GM13976 (cell line): Measurements from ENCODE around the gene RABEP2.
"Not testable (repeated sequence)": the region's sequence is repeated elsewhere in the genome, so short reads cannot be mapped to it uniquely, and the experiment has no call there.

ENCODE experiments used
- DNase-seq: peaks from one replicate; pipeline ENCODE4 v3.0.0; 2012; ENCODE audit warnings: low spot score
- CTCF ChIP-seq: IDR thresholded peaks from 2 replicates; pipeline ENCODE4 v1.5.1; 2012; ENCODE audit warnings: borderline replicate concordance, mild to moderate bottlenecking; ENCODE audit not compliant: insufficient read depth; ENCODE audit errors: extremely low read depth, missing control alignments, control extremely low read depth
- in situ Hi-C: fragments of 300-500 bp; cut with MboI; formaldehyde crosslinking; loops from one replicate; pipeline ENCODE4 v1.12.0; 2022; ENCODE audit warnings: low sequenced_read_pairs, mixed read lengths, inconsistent platforms; ENCODE audit not compliant: unreplicated experiment

The RABEP2 gene

GRCh38 chr16:28898942-28899341 is 26.1 kb downstream of the RABEP2 start:
- in situ Hi-C loops, result no loop called here
- DNase-seq, result no peak
- TF ChIP-seq CTCF, result no peak

DNA sequence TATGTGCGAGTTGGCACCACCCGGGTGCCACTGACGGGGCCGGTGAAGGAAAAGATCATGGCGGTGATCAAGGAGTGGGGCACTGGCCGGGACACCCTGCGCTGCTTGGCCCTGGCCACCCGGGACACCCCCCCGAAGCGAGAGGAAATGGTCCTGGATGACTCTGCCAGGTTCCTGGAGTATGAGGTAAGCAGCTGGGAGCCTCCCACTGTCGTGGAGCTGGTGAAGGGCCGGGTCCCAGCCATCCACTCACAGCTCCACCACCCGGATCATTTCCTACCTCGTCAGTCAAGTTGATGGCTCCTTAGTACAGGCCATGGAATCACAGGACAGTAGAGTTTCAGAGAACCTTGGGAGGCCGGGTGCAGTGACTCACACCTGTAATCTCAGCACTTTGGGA is 26.8 kb downstream of the RABEP2 start:
- in situ Hi-C loops, result no loop called here
- no peak for TF ChIP-seq CTCF
- no peak for DNase-seq

DNA sequence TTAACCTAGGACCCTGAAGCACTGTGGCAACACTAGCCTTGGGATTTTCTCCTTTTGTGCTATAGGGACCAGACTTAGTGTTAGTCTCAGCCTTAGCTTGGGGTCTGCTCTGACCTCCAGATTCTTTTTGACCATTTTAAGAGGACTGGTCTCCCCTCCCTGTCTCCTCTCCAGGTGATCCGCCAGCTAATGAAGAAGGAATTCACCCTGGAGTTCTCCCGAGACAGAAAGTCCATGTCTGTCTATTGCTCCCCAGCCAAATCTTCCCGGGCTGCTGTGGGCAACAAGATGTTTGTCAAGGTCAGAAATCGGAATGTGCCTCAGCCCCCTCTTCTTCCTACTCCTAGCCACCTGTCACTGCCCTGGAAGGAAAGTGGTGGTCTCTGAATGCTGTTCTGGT is 27.2 kb downstream of the RABEP2 start:
- in situ Hi-C loops, result no loop called here
- no peak for DNase-seq
- no peak for TF ChIP-seq CTCF

DNA sequence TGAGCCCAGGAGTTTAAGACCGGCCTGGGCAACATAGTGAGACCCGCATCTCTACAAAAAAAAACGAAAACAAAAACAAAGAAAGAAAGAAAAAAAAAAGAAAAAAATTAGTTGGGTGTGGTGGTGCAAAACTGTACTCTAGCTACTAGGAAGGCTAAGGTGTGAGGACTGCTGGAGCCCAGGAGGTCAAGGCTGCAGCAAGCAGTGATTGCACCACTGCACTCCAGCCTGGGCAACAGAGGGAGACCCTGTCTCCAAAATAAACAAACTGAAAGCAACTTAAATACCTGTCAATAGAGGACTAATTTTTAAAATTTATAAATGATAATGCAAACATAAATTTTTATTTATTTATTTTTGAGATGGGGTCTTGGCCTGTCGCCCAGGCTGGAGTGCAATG is 29.4 kb downstream of the RABEP2 start:
- in situ Hi-C loops, result no loop called here
- TF ChIP-seq CTCF, result no peak
- DNase-seq, result no peak

GRCh38 chr16:28893291-28893690 is 31.7 kb downstream of the RABEP2 start:
- no peak for DNase-seq
- no peak for TF ChIP-seq CTCF
- in situ Hi-C loops, result no loop called here

- DNase-seq, result no peak
- in situ Hi-C loops, result no loop called here
- TF ChIP-seq CTCF, result no peak
These were observed 32.8 kb downstream of the RABEP2 start for GRCh38 chr16:28891964-28892890.

DNA sequence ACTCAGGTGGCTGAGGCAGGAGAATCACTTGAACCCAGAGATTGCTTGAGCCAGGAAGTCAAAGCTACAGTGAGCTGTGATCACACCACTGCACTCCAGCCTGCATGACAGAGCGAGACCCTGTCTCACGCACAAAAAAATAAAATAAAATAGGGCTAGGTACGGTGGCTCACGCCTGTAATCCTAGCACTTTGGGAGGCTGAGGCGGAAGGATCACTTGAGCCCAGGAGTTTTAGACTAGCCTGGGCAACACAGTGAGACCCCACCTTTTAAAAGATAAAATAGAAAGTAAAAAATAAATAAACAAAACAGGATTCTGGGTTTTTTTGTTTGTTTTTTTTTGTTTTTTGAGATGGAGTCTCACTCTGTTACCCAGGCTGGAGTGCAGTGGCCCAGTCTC is 34.7 kb downstream of the RABEP2 start:
- DNase-seq, in situ Hi-C loops: not testable (repeated sequence)
